Measurements from ENCODE around the gene POLR3K.

The POLR3K gene

DNA sequence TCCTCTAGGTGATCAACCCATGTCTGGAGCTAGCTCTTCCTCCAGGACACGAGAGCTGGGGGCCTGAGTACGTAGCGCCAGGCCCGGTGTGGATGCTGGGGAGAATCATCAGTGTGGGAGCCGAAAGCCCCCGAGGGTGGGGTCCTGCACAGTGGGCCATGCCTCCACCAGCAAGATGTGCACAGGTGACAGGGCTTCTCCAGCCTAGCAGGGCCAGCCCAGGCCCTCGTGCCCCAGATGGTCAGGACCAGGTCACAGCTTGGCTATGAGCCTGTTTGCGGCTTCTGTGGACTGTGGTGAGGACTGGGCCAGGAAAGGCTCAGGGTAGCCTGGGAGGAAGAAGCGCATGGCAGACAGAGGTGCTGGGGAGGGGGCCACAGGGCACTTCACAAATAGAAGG is 32.5 kb upstream of the POLR3K start:
- DNase-seq (no peak), ATAC-seq (replicated peaks) (no peak)
- no peaks in the 10 kb centered on the region for H3K9me3 Mint-ChIP-seq
- no peaks in the 10 kb centered on the region for H3K27me3 Mint-ChIP-seq
- H3K4me3 Mint-ChIP-seq: no peak overlapping the region
- H3K36me3 Mint-ChIP-seq (ENCODE audit: insufficient read depth): peaks cover 28% of the 10 kb centered on the region
- H3K27ac Mint-ChIP-seq: peak overlapping the region in 1 of 2 donors; percentile 77
- H3K4me1 Mint-ChIP-seq (ENCODE audit: low read depth in 2 of 2): peaks cover 18 to 22% of the 10 kb centered on the region in 2 donors

DNA sequence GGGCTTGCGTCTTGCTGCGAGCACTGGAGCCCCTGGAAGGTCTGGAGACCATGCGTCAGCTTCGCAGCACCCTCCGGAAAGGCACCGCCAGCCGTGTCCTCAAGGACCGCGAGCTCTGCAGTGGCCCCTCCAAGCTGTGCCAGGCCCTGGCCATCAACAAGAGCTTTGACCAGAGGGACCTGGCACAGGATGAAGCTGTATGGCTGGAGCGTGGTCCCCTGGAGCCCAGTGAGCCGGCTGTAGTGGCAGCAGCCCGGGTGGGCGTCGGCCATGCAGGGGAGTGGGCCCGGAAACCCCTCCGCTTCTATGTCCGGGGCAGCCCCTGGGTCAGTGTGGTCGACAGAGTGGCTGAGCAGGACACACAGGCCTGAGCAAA is 32.0 kb upstream of the POLR3K start:
- no peak for DNase-seq
- H3K9me3 Mint-ChIP-seq: no peaks in the 10 kb centered on the region
- no peak for ATAC-seq (replicated peaks)
- H3K4me3 Mint-ChIP-seq: no peak overlapping the region
- no peaks in the 10 kb centered on the region for H3K27me3 Mint-ChIP-seq
- peaks cover 25% of the 10 kb centered on the region for H3K36me3 Mint-ChIP-seq (ENCODE audit: insufficient read depth)
- peaks cover 19 to 22% of the 10 kb centered on the region in 2 donors for H3K4me1 Mint-ChIP-seq (ENCODE audit: low read depth in 2 of 2)
- H3K27ac Mint-ChIP-seq: peak overlapping the region in 1 of 2 donors; percentile 81

GRCh38 chr16:84718-85406 is 31.5 kb upstream of the POLR3K start:
- Mint-ChIP-seq H3K4me1 (ENCODE audit: low read depth in 2 of 2) (peaks cover 19 to 23% of the 10 kb centered on the region in 2 donors), H3K9me3 (no peaks in the 10 kb centered on the region), H3K36me3 (ENCODE audit: insufficient read depth) (peaks cover 25% of the 10 kb centered on the region), H3K27me3 (no peaks in the 10 kb centered on the region), H3K27ac (peak overlapping the region; percentile 72 to 81), H3K4me3 (peak overlapping the region; percentile 47 to 51)
- DNase-seq: peak in 2 of 3 experiments; percentile 8 to 25
- peak; percentile 79 for ATAC-seq (replicated peaks)

DNA sequence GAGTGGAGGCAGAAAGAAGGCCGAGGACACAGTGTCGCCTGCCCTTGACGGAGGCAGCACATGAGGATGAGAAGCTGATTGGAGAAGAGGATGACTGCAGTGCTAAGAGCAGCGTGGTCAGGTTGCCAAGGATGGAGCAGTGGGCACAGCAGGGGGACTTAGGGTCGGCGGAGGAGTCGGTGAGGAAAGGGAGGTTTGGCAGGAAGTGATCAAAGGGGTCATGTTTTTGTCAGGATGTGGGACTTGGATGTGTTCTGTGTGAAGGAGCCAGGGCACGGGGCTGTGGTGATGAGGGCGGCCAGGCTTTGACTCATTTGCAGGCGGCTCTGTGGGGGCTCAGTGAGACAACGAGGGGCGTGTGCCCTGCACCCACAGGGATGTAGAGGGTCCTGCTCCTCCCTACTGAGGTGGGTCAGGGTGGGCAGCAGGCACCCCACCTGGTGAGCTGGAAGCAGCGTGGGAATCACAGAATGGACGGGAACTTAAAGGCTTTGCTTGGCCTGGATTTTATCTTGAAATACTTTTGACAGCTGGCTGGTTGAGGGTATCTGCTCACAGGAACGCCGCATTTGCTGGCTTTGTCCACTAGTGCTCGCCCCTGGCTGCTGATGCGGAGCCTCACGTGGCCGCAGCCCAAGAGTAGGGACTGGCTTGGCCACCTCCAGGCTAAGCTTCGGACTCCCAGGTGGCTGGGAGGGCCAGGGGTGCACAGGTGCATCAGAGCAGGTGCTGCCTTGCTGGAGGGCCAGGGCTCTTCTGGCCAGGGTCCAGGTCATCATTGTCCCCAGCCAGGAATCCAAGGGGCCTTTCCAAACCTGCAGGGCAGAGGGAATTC is 30.6 kb upstream of the POLR3K start:
- Mint-ChIP-seq H3K9me3 (no peaks in the 10 kb centered on the region), H3K4me1 (ENCODE audit: low read depth in 2 of 2) (peaks cover 24 to 29% of the 10 kb centered on the region in 2 donors), H3K36me3 (ENCODE audit: insufficient read depth) (peaks cover 28% of the 10 kb centered on the region), H3K27me3 (no peaks in the 10 kb centered on the region), H3K27ac (peak overlapping the region; percentile 72 to 81), H3K4me3 (peak overlapping the region; percentile 47 to 51)
- DNase-seq (no peak), ATAC-seq (replicated peaks) (peak; percentile 22)

DNA sequence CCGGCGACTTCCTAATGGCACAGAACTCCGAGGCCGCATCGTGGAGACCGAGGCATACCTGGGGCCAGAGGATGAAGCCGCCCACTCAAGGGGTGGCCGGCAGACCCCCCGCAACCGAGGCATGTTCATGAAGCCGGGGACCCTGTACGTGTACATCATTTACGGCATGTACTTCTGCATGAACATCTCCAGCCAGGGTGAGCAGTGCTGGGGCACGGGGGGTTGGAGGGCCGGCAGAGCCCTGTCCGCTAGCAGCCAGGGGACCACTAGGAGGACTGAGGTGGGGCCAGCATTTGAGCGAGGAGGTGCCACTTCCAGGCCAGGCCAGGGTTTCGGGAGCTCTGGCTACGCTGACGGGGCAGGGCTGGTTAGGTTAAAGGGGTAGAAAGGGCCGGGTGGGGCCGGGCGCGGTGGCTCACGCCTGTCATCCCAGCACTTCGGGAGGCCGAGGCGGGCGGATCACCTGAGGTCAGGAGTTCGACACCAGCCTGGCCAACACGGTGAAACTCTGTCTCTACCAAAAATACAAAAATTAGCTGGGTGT is 29.7 kb upstream of the POLR3K start:
- H3K36me3 Mint-ChIP-seq (ENCODE audit: insufficient read depth): peaks cover 29% of the 10 kb centered on the region
- DNase-seq (no peak), ATAC-seq (replicated peaks) (no peak)
- H3K27ac Mint-ChIP-seq: peak overlapping the region; percentile 70 to 81
- H3K4me1 Mint-ChIP-seq (ENCODE audit: low read depth in 2 of 2): peaks cover 29 to 34% of the 10 kb centered on the region in 2 donors
- peak overlapping the region; percentile 7 to 11 for H3K4me3 Mint-ChIP-seq
- no peaks in the 10 kb centered on the region for H3K27me3 Mint-ChIP-seq
- no peaks in the 10 kb centered on the region for H3K9me3 Mint-ChIP-seq

GRCh38 chr16:79151-80054 is 26.0 kb upstream of the POLR3K start:
- no peak for ATAC-seq (replicated peaks)
- Mint-ChIP-seq H3K9me3 (no peaks in the 10 kb centered on the region), H3K27ac (peak overlapping the region; percentile 82 to 88), H3K27me3 (peaks cover 6 to 9% of the 10 kb centered on the region in 2 donors), H3K4me3 (peak overlapping the region; percentile 84 to 87), H3K4me1 (ENCODE audit: low read depth in 2 of 2) (peaks cover 35 to 42% of the 10 kb centered on the region in 2 donors), H3K36me3 (ENCODE audit: insufficient read depth) (peaks cover 10% of the 10 kb centered on the region)
- DNase-seq: no peak

- H3K9me3 Mint-ChIP-seq: no peaks in the 10 kb centered on the region
- ATAC-seq (replicated peaks): peak; percentile 38
These were observed 25.2 kb upstream of the POLR3K start for GRCh38 chr16:78444-79150.

DNA sequence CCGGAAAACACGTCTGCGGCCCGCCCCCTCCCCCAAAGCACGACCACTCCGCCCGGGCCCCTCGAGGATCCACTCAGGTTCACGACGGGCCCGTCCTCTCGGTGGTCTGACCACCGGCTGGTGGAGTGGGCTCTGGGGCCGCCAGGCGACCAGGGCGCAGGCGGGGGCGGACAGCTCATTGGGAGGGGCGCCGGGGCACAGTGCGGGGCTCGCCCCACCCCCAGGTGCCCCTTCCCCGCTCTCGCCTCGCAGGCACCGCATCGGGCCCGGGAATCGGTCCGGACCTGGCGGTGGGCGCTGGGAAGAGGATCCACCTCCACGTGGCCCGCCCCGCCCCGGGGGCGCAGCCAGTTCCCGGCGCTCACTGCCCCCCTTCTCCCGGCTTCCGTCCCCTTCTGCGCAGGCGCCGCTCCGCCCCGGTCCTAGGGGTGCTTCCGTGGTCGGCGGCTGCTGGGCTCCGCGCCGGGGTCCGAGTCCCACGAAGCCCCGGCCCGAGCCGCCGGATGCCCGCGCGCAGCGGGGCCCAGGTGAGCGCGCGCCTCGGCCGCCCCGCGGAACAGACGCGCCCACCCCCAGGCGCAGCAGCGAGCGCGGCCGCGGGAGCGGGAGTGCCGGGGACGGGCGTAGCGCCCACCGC is 24.5 kb upstream of the POLR3K start, which contains the start of gene MPG:
Gene MPG (plus strand): TSS at position 419 of the 637 bp plus-strand sequence. CDS start 85 bp downstream, at position 504.
- Mint-ChIP-seq H3K27me3 (peaks cover 17 to 23% of the 10 kb centered on the region in 2 donors), H3K36me3 (ENCODE audit: insufficient read depth) (peaks cover 7% of the 10 kb centered on the region), H3K27ac (peak within 1 kb of the TSS; percentile 82 to 88), H3K9me3 (no peaks in the 10 kb centered on the region), H3K4me3 (peak within 1 kb of the TSS; percentile 84 to 87), H3K4me1 (ENCODE audit: low read depth in 2 of 2) (peaks cover 29 to 32% of the 10 kb centered on the region in 2 donors)
- DNase-seq (peak; percentile 69 to 77 (median 75)), ATAC-seq (replicated peaks) (peak; percentile 82)

More at GRCh38 chr16:78444-79150, 25.2 kb upstream of the POLR3K start:
- peaks cover 7% of the 10 kb centered on the region for H3K36me3 Mint-ChIP-seq (ENCODE audit: insufficient read depth)
- peak in 1 of 3 experiments; percentile 18 for DNase-seq
- peak overlapping the region; percentile 84 to 87 for H3K4me3 Mint-ChIP-seq
- H3K27ac Mint-ChIP-seq: peak overlapping the region; percentile 82 to 88
- peaks cover 11 to 17% of the 10 kb centered on the region in 2 donors for H3K27me3 Mint-ChIP-seq
- H3K4me1 Mint-ChIP-seq (ENCODE audit: low read depth in 2 of 2): peaks cover 29 to 34% of the 10 kb centered on the region in 2 donors

DNA sequence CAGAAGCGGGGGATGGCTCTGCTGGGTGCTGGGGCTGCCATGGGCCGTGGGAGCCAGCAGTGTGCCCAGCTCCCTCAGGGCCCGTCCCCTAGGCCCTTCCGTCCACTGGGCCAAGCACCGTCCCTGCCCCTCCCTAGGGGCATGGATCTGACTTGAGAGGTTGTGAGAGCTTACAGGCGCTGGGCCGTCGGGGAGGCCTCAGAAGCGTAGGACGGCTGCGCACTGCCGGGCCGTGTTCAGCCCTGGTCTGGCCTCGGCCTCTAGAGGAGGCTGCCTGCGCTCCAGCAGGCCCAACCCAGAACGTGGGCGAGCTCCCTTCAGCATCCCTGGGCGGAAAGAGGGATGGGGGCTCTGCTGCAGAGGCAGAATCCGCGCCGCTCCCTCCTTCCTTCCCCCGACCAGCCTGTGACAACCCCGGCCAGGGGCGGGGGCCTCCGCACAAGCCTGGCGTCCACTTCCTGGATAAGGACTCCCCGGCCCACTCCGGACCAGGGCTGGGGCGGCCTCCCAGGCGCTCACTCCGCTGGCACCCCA is 23.9 kb upstream of the POLR3K start:
- ATAC-seq (replicated peaks) (peak; percentile 25), DNase-seq (peak in 1 of 3 experiments; percentile 10)
- peaks cover 20 to 28% of the 10 kb centered on the region in 2 donors for H3K27me3 Mint-ChIP-seq
- no peaks in the 10 kb centered on the region for H3K9me3 Mint-ChIP-seq
- peak overlapping the region; percentile 84 to 87 for H3K4me3 Mint-ChIP-seq
- H3K4me1 Mint-ChIP-seq (ENCODE audit: low read depth in 2 of 2): peaks cover 31% of the 10 kb centered on the region in 2 donors
- peak overlapping the region; percentile 49 to 72 for H3K27ac Mint-ChIP-seq
- peaks cover 7% of the 10 kb centered on the region for H3K36me3 Mint-ChIP-seq (ENCODE audit: insufficient read depth)

DNA sequence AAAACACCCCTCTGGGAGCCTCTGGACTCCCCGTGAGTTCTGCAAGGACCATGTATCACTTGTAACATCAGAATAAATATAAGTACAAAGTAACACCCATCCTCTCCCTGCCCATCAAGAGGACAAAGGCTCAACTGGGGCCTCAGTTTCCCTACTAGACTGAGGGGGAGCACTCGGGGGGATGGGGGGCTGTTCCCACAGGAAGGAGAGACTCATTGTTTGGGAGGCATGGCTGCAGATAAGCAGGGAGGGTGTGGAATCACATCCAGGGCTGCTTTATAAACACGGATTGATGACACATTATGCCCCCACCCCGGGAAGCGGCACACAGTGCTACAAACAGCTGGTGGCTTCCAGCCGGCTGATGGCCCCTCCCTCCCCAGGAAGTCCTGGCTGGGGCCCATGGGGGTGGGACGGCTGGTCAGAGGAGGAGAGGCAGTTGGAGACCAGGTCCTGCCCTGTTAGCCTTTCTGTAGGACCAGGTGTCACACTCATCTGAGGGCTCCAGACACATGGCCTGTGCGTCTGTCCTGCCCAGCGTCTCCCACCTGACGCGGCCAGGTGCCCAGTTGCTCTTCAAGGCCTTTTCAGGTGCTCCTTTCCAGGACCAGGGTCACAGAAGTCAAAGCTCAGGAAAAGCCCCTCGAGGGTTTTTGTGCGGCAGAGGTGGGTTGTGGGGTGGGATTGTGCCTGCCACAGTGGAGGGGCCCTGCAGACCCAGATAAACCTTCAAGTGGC is 23.3 kb upstream of the POLR3K start:
- peak overlapping the region; percentile 49 to 72 for H3K27ac Mint-ChIP-seq
- ATAC-seq (replicated peaks) (no peak), DNase-seq (no peak)
- H3K36me3 Mint-ChIP-seq (ENCODE audit: insufficient read depth): peaks cover 7% of the 10 kb centered on the region
- peak overlapping the region; percentile 84 to 87 for H3K4me3 Mint-ChIP-seq
- peaks cover 31% of the 10 kb centered on the region in 2 donors for H3K4me1 Mint-ChIP-seq (ENCODE audit: low read depth in 2 of 2)
- H3K9me3 Mint-ChIP-seq: no peaks in the 10 kb centered on the region
- peaks cover 20 to 29% of the 10 kb centered on the region in 2 donors for H3K27me3 Mint-ChIP-seq

Data from effector memory CD8-positive, alpha-beta T cell (primary cell).